ENCODE data around the gene FHAD1. TPM values are rescaled to one million over a fixed set of nuclear protein-coding genes. Genes with fewer than 3 reads are reported as not detected.
"Not testable (repeated sequence)": the region's sequence is repeated elsewhere in the genome, so short reads cannot be mapped to it uniquely, and the experiment has no call there.

Gene FHAD1
- total RNA-seq, 1 donor from 2014 or later: 2.1 TPM

GRCh38 chr1:15427280-15427666 lies 180.2 kb downstream of the FHAD1 start:
- Histone ChIP-seq H3K27ac (ENCODE audit: low read depth, low read length) (no peak overlapping the region), H3K4me1 (ENCODE audit: control insufficient read depth in 3 of 3, insufficient read depth in 3 of 3, low read length in 3 of 3) (peaks cover 0 to 6% (median 2%) of the 10 kb centered on the region in 3 donors)

GRCh38 chr1:15428252-15428651 lies 181.2 kb downstream of the FHAD1 start:
- H3K27ac ChIP-seq (ENCODE audit: low read depth, low read length); H3K36me3 ChIP-seq (ENCODE audit: control insufficient read depth in 3 of 3, insufficient read depth in 3 of 3, low read length in 3 of 3); H3K9ac ChIP-seq (ENCODE audit: low read depth in 1 of 3, low read length in 3 of 3); H3K27me3 ChIP-seq (ENCODE audit: control insufficient read depth in 3 of 3, insufficient read depth in 3 of 3, low read length in 3 of 3); H3K9me3 ChIP-seq (ENCODE audit: control insufficient read depth in 3 of 3, low read length in 3 of 3); H3K4me1 ChIP-seq (ENCODE audit: control insufficient read depth in 3 of 3, insufficient read depth in 3 of 3, low read length in 3 of 3); H3K4me3 ChIP-seq (ENCODE audit: low read length in 3 of 3): not testable (repeated sequence)

More at GRCh38 chr1:15427280-15427666, 180.2 kb downstream of the FHAD1 start:
- H3K27me3 ChIP-seq (ENCODE audit: control insufficient read depth in 3 of 3, insufficient read depth in 3 of 3, low read length in 3 of 3): peaks cover 0 to 3% (median 0%) of the 10 kb centered on the region in 3 donors
- no peak overlapping the region for H3K9ac ChIP-seq (ENCODE audit: low read depth in 1 of 3, low read length in 3 of 3)
- no peaks in the 10 kb centered on the region for H3K36me3 ChIP-seq (ENCODE audit: control insufficient read depth in 3 of 3, insufficient read depth in 3 of 3, low read length in 3 of 3)
- no peaks in the 10 kb centered on the region for H3K9me3 ChIP-seq (ENCODE audit: control insufficient read depth in 3 of 3, low read length in 3 of 3)
- H3K4me3 ChIP-seq (ENCODE audit: low read length in 3 of 3): no peak overlapping the region

- peaks cover 0 to 3% (median 0%) of the 10 kb centered on the region in 3 donors for H3K27me3 ChIP-seq (ENCODE audit: control insufficient read depth in 3 of 3, insufficient read depth in 3 of 3, low read length in 3 of 3)
- H3K4me1 ChIP-seq (ENCODE audit: control insufficient read depth in 3 of 3, insufficient read depth in 3 of 3, low read length in 3 of 3): peaks cover 0 to 8% (median 7%) of the 10 kb centered on the region in 3 donors
- no peak overlapping the region for H3K4me3 ChIP-seq (ENCODE audit: low read length in 3 of 3)
- no peak overlapping the region for H3K27ac ChIP-seq (ENCODE audit: low read depth, low read length)
- H3K36me3 ChIP-seq (ENCODE audit: control insufficient read depth in 3 of 3, insufficient read depth in 3 of 3, low read length in 3 of 3): no peaks in the 10 kb centered on the region
- no peak overlapping the region for H3K9ac ChIP-seq (ENCODE audit: low read depth in 1 of 3, low read length in 3 of 3)
- no peaks in the 10 kb centered on the region for H3K9me3 ChIP-seq (ENCODE audit: control insufficient read depth in 3 of 3, low read length in 3 of 3)
Measured at GRCh38 chr1:15428815-15429435, 181.9 kb downstream of the FHAD1 start.

GRCh38 chr1:15429701-15430149 lies 182.7 kb downstream of the FHAD1 start:
- H3K27me3 ChIP-seq (ENCODE audit: control insufficient read depth in 3 of 3, insufficient read depth in 3 of 3, low read length in 3 of 3): peaks cover 0 to 3% (median 0%) of the 10 kb centered on the region in 3 donors
- no peak overlapping the region for H3K9ac ChIP-seq (ENCODE audit: low read depth in 1 of 3, low read length in 3 of 3)
- H3K27ac ChIP-seq (ENCODE audit: low read depth, low read length): no peak overlapping the region
- H3K4me3 ChIP-seq (ENCODE audit: low read length in 3 of 3): no peak overlapping the region
- no peaks in the 10 kb centered on the region for H3K36me3 ChIP-seq (ENCODE audit: control insufficient read depth in 3 of 3, insufficient read depth in 3 of 3, low read length in 3 of 3)
- no peaks in the 10 kb centered on the region for H3K9me3 ChIP-seq (ENCODE audit: control insufficient read depth in 3 of 3, low read length in 3 of 3)
- H3K4me1 ChIP-seq (ENCODE audit: control insufficient read depth in 3 of 3, insufficient read depth in 3 of 3, low read length in 3 of 3): peaks cover 0 to 8% (median 7%) of the 10 kb centered on the region in 3 donors

GRCh38 chr1:15430787-15431570 lies 184.0 kb downstream of the FHAD1 start:
- H3K9ac ChIP-seq (ENCODE audit: low read depth in 1 of 3, low read length in 3 of 3): no peak overlapping the region
- peaks cover 0 to 8% (median 7%) of the 10 kb centered on the region in 3 donors for H3K4me1 ChIP-seq (ENCODE audit: control insufficient read depth in 3 of 3, insufficient read depth in 3 of 3, low read length in 3 of 3)
- peaks cover 0 to 3% (median 0%) of the 10 kb centered on the region in 3 donors for H3K27me3 ChIP-seq (ENCODE audit: control insufficient read depth in 3 of 3, insufficient read depth in 3 of 3, low read length in 3 of 3)
- H3K36me3 ChIP-seq (ENCODE audit: control insufficient read depth in 3 of 3, insufficient read depth in 3 of 3, low read length in 3 of 3): no peaks in the 10 kb centered on the region
- H3K27ac ChIP-seq (ENCODE audit: low read depth, low read length): no peak overlapping the region
- H3K4me3 ChIP-seq (ENCODE audit: low read length in 3 of 3): no peak overlapping the region
- H3K9me3 ChIP-seq (ENCODE audit: control insufficient read depth in 3 of 3, low read length in 3 of 3): no peaks in the 10 kb centered on the region

GRCh38 chr1:15431571-15431948 lies 184.5 kb downstream of the FHAD1 start:
- no peaks in the 10 kb centered on the region for H3K27me3 ChIP-seq (ENCODE audit: control insufficient read depth in 3 of 3, insufficient read depth in 3 of 3, low read length in 3 of 3)
- no peaks in the 10 kb centered on the region for H3K36me3 ChIP-seq (ENCODE audit: control insufficient read depth in 3 of 3, insufficient read depth in 3 of 3, low read length in 3 of 3)
- no peak overlapping the region for H3K9ac ChIP-seq (ENCODE audit: low read depth in 1 of 3, low read length in 3 of 3)
- peaks cover 0 to 8% (median 7%) of the 10 kb centered on the region in 3 donors for H3K4me1 ChIP-seq (ENCODE audit: control insufficient read depth in 3 of 3, insufficient read depth in 3 of 3, low read length in 3 of 3)
- no peaks in the 10 kb centered on the region for H3K9me3 ChIP-seq (ENCODE audit: control insufficient read depth in 3 of 3, low read length in 3 of 3)
- H3K4me3 ChIP-seq (ENCODE audit: low read length in 3 of 3): no peak overlapping the region
- no peak overlapping the region for H3K27ac ChIP-seq (ENCODE audit: low read depth, low read length)

- H3K27ac ChIP-seq (ENCODE audit: low read depth, low read length): no peak overlapping the region
Measured at GRCh38 chr1:15432324-15432723, 185.3 kb downstream of the FHAD1 start.

GRCh38 chr1:15433471-15433870 lies 186.4 kb downstream of the FHAD1 start:
- H3K4me1 ChIP-seq (ENCODE audit: control insufficient read depth in 3 of 3, insufficient read depth in 3 of 3, low read length in 3 of 3): peaks cover 0 to 8% (median 7%) of the 10 kb centered on the region in 3 donors
- H3K4me3 ChIP-seq (ENCODE audit: low read length in 3 of 3): no peak overlapping the region
- no peak overlapping the region for H3K27ac ChIP-seq (ENCODE audit: low read depth, low read length)
- H3K9me3 ChIP-seq (ENCODE audit: control insufficient read depth in 3 of 3, low read length in 3 of 3): no peaks in the 10 kb centered on the region
- H3K9ac ChIP-seq (ENCODE audit: low read depth in 1 of 3, low read length in 3 of 3): no peak overlapping the region
- H3K36me3 ChIP-seq (ENCODE audit: control insufficient read depth in 3 of 3, insufficient read depth in 3 of 3, low read length in 3 of 3): no peaks in the 10 kb centered on the region
- H3K27me3 ChIP-seq (ENCODE audit: control insufficient read depth in 3 of 3, insufficient read depth in 3 of 3, low read length in 3 of 3): no peaks in the 10 kb centered on the region

More at GRCh38 chr1:15432324-15432723, 185.3 kb downstream of the FHAD1 start:
- no peaks in the 10 kb centered on the region for H3K36me3 ChIP-seq (ENCODE audit: control insufficient read depth in 3 of 3, insufficient read depth in 3 of 3, low read length in 3 of 3)
- peaks cover 0 to 8% (median 7%) of the 10 kb centered on the region in 3 donors for H3K4me1 ChIP-seq (ENCODE audit: control insufficient read depth in 3 of 3, insufficient read depth in 3 of 3, low read length in 3 of 3)
- no peak overlapping the region for H3K9ac ChIP-seq (ENCODE audit: low read depth in 1 of 3, low read length in 3 of 3)
- H3K27me3 ChIP-seq (ENCODE audit: control insufficient read depth in 3 of 3, insufficient read depth in 3 of 3, low read length in 3 of 3): no peaks in the 10 kb centered on the region
- no peaks in the 10 kb centered on the region for H3K9me3 ChIP-seq (ENCODE audit: control insufficient read depth in 3 of 3, low read length in 3 of 3)
- no peak overlapping the region for H3K4me3 ChIP-seq (ENCODE audit: low read length in 3 of 3)

GRCh38 chr1:15434739-15435138 lies 187.7 kb downstream of the FHAD1 start:
- H3K9me3 ChIP-seq (ENCODE audit: control insufficient read depth in 3 of 3, low read length in 3 of 3); H3K36me3 ChIP-seq (ENCODE audit: control insufficient read depth in 3 of 3, insufficient read depth in 3 of 3, low read length in 3 of 3); H3K4me3 ChIP-seq (ENCODE audit: low read length in 3 of 3); H3K4me1 ChIP-seq (ENCODE audit: control insufficient read depth in 3 of 3, insufficient read depth in 3 of 3, low read length in 3 of 3); H3K27ac ChIP-seq (ENCODE audit: low read depth, low read length); H3K9ac ChIP-seq (ENCODE audit: low read depth in 1 of 3, low read length in 3 of 3); H3K27me3 ChIP-seq (ENCODE audit: control insufficient read depth in 3 of 3, insufficient read depth in 3 of 3, low read length in 3 of 3): not testable (repeated sequence)
